Type B pancreatic cell (in vitro differentiated cells): Measurements from ENCODE around the gene TAF5L. TPM values are rescaled to one million over a fixed set of nuclear protein-coding genes. Genes with fewer than 3 reads are reported as not detected.

Experiments
- DNase-seq: peaks from one replicate; pipeline ENCODE4 v3.0.0; 2021; ENCODE audit warnings: mixed read lengths; ENCODE audit not compliant: unreplicated experiment; ENCODE audit errors: extremely low spot score
- H3K27ac Mint-ChIP-seq: 2 replicates; pipeline ENCODE4 v1.8.0; 2021; ENCODE audit warnings: mild to moderate bottlenecking, mixed read lengths
- H3K27me3 Mint-ChIP-seq: 2 replicates; pipeline ENCODE4 v1.8.0; 2021; ENCODE audit warnings: mixed read lengths
- H3K36me3 Mint-ChIP-seq: 2 replicates; pipeline ENCODE4 v1.8.0; 2021; ENCODE audit warnings: mixed read lengths
- H3K4me1 Mint-ChIP-seq: one replicate; pipeline ENCODE4 v1.8.0; 2021; ENCODE audit warnings: mixed read lengths; ENCODE audit not compliant: unreplicated experiment
- H3K4me3 Mint-ChIP-seq: 2 replicates; pipeline ENCODE4 v1.8.0; 2021; ENCODE audit warnings: mild to moderate bottlenecking, mixed read lengths
- H3K9me3 Mint-ChIP-seq: 2 replicates; pipeline ENCODE4 v1.8.0; 2021; ENCODE audit warnings: mixed read lengths
- total RNA-seq: library from RNA; stranded (reverse); gene quantifications from 2 replicates; pipeline ENCODE4 v1.2.1, GENCODE V29; 2021; ENCODE audit warnings: low replicate concordance
- TF ChIP-seq, protein P1 (sequence below): fragments of 200-600 bp; sonication (generic); conservative IDR thresholded peaks from 2 replicates; pipeline ENCODE4 v1.5.0; 2021; ENCODE audit warnings: antibody characterized with exemption, mild to moderate bottlenecking

The TAF5L gene
- total RNA-seq, 1 donor from 2014 or later, result 17.4 TPM

DNA sequence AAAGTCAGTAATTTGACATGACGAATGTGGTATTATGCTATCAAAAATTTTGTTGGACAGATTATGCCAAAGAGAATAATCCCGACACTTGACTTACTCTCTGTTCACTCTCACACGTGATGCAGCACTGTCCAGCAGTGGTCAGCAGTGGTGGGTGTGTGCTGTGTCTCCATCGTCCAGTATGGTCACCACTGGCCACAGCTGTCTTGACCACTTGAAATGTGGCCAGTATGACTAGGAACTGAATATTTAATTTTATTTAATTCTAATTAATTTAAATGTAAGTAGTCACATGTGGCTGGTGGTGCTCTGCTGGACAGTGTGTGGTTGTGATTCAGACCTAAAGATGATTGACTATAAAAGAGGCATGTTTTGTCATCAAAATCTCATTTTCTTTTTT, 24.1 kb upstream of the TAF5L start:
- no peak for DNase-seq
- H3K27me3 Mint-ChIP-seq, result no peaks in the 10 kb centered on the region
- no peaks in the 10 kb centered on the region for H3K4me1 Mint-ChIP-seq
- H3K36me3 Mint-ChIP-seq, result peaks cover 25% of the 10 kb centered on the region
- H3K27ac Mint-ChIP-seq, result no peak overlapping the region
- H3K4me3 Mint-ChIP-seq, result no peak overlapping the region
- no peaks in the 10 kb centered on the region for H3K9me3 Mint-ChIP-seq
- TF ChIP-seq, protein P1, sequence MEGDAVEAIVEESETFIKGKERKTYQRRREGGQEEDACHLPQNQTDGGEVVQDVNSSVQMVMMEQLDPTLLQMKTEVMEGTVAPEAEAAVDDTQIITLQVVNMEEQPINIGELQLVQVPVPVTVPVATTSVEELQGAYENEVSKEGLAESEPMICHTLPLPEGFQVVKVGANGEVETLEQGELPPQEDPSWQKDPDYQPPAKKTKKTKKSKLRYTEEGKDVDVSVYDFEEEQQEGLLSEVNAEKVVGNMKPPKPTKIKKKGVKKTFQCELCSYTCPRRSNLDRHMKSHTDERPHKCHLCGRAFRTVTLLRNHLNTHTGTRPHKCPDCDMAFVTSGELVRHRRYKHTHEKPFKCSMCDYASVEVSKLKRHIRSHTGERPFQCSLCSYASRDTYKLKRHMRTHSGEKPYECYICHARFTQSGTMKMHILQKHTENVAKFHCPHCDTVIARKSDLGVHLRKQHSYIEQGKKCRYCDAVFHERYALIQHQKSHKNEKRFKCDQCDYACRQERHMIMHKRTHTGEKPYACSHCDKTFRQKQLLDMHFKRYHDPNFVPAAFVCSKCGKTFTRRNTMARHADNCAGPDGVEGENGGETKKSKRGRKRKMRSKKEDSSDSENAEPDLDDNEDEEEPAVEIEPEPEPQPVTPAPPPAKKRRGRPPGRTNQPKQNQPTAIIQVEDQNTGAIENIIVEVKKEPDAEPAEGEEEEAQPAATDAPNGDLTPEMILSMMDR, result no peak

DNA sequence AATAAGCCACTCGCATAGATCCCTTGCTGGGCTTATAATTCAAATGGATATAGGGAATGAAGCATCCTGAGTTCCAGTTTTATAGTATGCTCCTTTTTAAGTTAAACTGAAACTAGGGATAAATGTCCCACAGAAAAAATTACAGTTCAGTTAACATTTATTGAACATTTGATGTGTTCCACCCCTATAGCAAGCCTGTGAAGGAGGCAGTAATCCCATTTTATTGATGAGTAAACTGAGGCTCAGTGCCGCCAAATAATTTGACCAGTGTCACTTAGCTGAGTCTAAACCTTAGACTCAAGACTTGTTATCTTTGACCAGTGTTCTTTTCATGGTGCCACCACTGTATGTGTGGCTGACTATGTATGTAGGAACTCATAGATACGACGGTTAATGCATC, 22.5 kb upstream of the TAF5L start:
- no peak overlapping the region for H3K4me3 Mint-ChIP-seq

DNA sequence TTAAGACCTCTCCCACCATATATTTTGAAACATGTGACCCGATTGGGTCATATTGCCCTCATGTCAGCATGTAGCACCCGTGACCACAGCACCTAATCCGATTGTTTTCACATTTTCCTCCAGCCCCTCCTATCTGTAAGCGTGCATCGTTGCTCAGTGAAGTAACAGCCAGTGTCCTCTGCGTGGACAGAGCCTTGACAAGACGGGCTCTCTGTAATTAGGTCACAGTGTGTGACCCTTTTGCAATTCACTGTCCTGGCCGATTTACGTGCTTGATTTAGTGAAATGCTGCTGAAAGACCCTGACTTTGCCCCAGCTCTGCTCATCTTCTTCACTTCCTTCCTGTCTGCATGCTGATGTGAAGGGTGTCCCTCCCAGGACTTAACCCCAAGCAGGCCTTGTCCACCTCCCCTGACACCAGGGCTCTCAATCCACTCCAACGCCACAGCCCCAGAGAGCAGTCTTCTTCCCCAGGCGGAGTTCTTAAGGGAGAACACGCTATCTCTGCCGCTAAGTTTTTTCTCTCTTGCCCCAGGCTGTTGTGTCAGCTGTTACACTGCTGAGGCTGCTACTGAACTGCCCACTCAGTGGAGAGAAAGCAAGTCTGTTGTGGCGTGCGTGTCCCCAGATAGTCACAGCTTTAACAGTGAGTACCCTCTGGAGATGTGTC, 19.5 kb upstream of the TAF5L start:
- H3K36me3 Mint-ChIP-seq, result peaks cover 7% of the 10 kb centered on the region
- no peak overlapping the region for H3K27ac Mint-ChIP-seq
- TF ChIP-seq, protein P1, result no peak
- no peak overlapping the region for H3K4me3 Mint-ChIP-seq
- H3K4me1 Mint-ChIP-seq, result no peaks in the 10 kb centered on the region
- no peaks in the 10 kb centered on the region for H3K27me3 Mint-ChIP-seq
- no peak for DNase-seq
- H3K9me3 Mint-ChIP-seq, result no peaks in the 10 kb centered on the region

More for the DNA sequence above, 22.5 kb upstream of the TAF5L start:
- DNase-seq, result no peak
- TF ChIP-seq, protein P1, result no peak
- H3K36me3 Mint-ChIP-seq, result peaks cover 16% of the 10 kb centered on the region
- no peaks in the 10 kb centered on the region for H3K9me3 Mint-ChIP-seq
- H3K4me1 Mint-ChIP-seq, result no peaks in the 10 kb centered on the region
- H3K27ac Mint-ChIP-seq, result no peak overlapping the region
- H3K27me3 Mint-ChIP-seq, result no peaks in the 10 kb centered on the region

DNA sequence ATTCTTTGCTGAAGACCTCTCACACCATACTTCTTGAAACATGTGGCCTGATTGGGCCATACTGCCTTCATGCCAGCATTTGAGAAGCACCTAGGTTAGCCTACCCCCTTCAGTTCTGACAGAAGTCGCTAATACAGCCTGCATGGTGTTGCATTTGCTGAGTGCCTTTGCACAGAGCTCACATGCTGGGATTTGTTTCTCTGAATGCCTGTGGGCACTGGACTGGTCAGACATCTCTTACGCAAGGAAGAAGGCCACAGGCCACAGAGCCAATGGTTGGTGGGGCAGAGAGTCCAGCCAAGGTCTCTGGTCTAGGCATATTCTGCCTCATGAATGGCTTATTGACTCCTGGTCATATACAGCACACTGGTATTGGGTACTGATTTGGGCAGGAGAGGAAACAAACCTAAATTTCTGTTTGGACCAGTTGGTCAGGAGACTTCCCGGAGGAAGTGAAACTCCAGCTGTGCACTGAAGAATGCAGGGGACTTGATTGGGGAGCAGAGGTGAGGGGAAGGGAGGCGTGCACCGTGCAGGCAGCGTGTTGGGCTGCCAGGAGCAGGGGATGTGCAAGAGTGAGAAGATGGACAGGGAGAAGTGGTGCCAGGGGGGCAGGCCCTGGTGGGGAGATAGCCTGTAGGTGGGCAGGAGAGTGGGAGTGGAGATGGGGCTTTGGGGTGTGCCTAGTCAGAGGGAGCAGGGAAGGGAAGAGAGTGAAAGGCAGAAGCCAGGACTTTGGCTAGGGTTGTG, 18.2 kb upstream of the TAF5L start:
- H3K27ac Mint-ChIP-seq, result no peak overlapping the region
- TF ChIP-seq, protein P1, result no peak
- H3K27me3 Mint-ChIP-seq, result no peaks in the 10 kb centered on the region
- H3K36me3 Mint-ChIP-seq, result peaks cover 7% of the 10 kb centered on the region
- DNase-seq, result no peak
- no peak overlapping the region for H3K4me3 Mint-ChIP-seq
- H3K9me3 Mint-ChIP-seq, result no peaks in the 10 kb centered on the region
- no peaks in the 10 kb centered on the region for H3K4me1 Mint-ChIP-seq

DNA sequence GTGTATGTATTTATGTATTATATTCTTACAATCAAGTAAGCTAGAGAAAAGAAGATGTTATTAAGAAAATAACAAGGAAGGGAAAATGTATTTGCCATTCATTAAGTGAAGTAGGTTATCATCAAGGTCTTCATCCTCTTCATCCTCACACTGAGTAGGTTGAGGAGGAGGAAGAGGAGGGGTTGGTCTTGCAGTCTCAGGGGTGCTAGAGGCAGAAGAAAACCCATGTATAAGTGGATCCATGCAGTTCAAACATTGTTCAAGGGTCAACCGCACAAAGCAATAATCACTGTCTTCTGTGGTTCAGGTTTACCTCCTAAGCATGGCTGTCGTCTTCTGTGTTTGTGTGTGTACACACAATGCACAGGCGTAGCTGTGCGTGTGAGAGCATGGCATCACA, 17.0 kb upstream of the TAF5L start:
- no peaks in the 10 kb centered on the region for H3K9me3 Mint-ChIP-seq
- H3K27me3 Mint-ChIP-seq, result no peaks in the 10 kb centered on the region

More for the DNA sequence above, 17.0 kb upstream of the TAF5L start:
- no peak for DNase-seq
- no peak overlapping the region for H3K27ac Mint-ChIP-seq
- H3K4me1 Mint-ChIP-seq, result no peaks in the 10 kb centered on the region
- H3K36me3 Mint-ChIP-seq, result peaks cover 7% of the 10 kb centered on the region
- TF ChIP-seq, protein P1, result no peak
- no peak overlapping the region for H3K4me3 Mint-ChIP-seq
